ENCODE data around the gene DDX17.

Gene DDX17

DNA sequence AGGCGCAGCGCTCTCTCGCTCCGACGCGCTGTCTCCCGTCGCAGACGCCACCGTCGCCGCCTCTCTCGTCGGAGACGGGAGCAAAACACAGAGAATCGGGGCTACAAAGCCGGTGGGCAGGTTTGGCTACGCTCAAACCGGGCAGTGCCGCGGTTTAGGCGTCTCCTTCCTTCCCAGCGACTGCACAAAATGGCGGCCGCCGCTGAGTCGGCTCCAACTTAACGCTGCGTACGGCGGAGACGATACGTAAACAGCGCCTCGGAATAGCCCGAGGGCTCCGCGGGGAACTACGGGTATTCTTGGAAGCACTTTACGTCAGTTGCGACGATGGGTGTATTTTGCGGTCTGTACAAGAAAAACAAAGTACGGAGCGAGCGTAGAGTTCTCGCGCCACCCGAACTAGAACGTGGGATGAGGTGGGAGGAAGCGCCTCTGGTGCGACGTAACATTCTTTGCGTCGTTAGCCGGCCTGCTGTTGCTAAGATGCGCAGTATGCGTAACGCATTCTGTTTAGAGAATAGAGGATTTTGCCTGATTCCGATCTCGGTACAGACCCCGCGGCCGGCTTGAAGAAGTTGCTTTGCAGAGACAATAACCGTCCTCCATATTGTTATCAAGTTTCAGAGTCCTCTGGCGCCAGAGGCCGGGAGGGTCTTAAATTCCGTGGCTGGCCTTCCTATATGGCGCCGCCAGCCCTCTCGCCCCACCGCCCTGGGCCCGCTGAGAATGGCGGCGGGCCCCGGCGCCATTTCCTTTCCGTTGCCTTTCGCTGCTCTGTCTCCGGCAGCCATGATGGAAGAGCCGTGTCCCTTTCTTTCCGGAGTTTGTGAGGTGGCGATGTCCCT lies at the start of gene DDX17:
TSS of gene DDX17 (minus strand) at position 194 of the 845 bp plus-strand sequence.
- peak; percentile 97 to 99 for DNase-seq

DNA sequence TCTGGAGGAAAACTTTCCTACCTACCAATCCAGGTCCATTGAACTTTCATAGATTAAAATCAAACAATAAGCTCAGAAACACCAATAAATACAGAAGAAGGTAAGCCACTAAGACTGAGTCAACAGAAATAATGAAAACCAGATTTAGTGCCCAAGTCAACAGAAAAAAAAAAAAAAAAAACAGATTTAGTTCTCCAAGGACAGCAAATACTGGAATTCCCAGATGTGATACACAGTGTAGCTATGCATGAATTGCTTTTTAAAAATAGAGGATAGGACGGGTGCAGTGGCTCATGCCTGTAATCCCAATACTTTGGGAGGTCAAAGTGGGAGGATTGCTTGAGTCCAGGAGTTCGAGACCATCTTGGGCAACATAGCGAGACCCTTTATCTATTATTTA lies 48.2 kb upstream of the DDX17 start:
- no peak for DNase-seq

DNA sequence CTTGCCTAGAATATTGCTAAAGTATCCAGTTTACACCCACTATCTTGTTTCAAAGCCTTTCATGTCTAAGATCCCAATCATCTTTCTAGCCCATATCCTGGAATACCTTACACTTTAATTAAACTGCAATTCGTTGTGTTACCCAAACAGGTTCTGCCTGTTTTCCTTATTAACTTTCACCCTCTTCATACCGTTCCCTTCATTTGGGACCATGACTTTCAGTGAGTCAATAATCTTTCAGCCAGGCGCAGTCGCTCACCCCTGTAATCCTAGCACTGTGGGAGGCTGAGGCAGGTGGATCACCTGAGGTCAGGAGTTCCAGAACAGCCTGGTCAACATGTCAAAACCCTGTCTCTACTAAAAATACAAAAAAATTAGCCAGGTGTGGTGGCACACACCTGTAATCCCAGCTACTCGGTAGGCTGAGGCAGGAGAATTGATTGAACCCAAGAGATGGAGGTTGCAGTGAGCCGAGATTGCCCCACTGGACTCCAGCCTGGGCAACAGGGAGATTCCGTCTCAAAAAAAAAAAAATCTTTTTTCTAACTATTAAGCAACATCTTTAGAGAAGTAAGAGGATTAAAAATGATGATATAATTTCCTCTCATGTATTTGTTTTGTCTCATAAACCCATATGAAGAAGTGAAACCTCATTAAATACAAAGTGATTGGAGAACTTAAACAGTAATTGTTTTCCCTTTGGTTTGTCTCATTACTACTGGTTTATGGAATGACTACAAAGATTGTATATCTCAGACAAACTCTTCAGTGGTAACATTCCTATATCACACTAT lies 43.2 kb upstream of the DDX17 start:
- DNase-seq: no peak

DNA sequence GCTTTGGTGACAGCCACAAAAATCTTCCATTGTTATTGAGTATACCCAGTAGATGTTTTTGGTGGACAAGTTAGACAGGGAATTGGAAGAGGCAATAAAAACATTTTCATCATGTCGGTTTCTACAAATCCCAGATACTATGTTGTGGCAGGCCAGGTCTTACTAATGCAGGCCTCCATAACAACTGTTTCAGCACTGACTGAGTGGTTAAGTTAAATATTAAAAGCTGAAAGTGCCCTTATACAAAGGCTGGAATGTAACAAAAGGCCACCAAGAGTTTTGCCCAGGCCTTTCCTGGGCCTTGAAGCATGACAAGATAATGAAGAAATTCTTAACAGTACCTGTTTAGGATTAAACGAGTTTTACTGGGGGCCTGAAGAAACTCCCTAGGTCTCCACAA lies 34.6 kb upstream of the DDX17 start:
- no peak for DNase-seq

DNA sequence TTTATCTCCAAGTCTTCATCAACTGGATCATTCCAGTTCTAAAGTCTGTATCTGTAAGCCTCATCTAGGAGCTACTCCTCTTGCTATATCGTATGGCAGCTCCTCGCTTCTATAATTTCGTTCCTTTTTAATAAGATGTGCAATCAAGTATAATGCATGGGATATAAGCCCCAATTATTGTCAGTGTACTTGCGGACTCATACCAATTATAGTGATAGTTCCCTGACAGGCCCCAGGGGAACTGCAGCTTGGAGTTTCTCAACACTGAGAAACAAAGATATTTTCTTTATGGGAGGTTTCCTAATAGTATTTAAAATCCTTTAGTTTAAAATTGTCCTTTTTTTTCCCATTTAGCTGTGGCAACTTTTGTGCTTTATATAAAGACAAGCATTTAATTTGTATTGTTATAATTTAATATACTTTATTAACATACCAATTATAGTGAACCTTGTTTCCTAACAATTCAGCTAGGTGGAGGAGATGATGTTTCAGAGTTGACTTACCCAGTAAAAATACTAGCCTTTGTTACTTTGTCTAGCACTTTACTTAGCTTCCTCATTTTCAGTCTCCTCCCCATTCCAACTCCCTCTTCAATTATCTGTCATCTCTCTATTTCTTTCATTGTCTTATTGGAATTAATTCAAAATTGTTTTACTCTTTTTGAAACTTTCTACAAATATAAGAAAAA lies 25.3 kb upstream of the DDX17 start:
- peak in 1 of 2 donors; percentile 87 for DNase-seq

DNA sequence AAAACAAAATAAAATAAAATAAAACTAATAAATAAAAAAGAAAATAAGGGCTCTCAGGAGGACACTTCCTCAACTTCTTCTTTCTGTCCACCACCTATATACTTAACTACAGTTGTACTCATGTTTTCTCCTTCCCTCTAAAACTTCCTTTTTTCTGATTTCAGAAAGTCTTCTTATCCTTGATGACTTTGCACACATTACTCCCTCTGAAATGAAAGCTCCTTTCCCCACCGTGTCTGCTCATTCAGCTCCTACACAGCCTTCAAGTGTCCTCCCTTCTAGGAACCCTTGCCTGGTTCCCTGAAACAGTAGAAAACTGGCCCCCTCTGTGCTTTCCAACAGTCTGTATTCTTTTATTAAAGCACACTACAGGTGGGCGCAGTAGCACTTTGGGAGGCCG lies 18.3 kb upstream of the DDX17 start:
- DNase-seq: peak in 1 of 2 donors; percentile 68

DNA sequence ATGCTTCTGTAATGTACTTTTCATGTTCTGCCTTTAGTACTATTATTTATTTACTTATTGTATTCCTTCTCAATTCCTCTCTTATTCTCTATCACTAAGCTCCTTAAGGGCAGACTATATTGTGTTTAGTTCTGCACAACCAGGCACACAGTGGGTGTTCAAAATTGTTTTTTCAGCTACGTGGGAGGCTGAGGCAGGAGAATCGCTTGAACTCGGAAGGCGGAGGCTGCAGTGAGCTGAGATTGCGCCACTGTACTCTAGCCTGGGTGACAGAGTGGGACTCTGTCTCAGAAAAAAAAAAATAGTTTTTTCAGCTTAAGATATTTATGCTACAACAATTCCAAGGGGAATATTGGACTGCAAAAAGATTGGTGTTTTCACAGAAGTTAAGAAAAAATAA lies 17.4 kb upstream of the DDX17 start:
- DNase-seq: no peak

DNA sequence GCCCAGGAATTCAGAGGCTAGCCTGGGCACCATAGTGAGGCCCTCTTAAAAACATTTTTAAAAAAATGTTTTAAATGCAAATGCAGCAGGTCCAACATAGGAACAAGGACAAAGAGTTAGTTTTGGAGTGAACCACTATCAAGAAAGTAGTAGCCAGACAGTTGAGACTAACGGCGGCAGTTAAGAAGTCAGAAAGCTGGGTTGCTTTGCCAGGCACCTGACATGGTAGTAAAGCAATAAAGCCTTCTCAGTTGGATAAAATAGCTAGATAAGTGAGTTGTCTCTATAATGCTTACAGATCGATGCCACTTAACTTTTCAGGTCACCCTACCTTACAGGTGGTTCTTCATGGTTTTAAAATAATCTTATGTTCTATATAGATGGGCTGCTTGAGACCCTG lies 16.9 kb upstream of the DDX17 start:
- no peak for DNase-seq

DNA sequence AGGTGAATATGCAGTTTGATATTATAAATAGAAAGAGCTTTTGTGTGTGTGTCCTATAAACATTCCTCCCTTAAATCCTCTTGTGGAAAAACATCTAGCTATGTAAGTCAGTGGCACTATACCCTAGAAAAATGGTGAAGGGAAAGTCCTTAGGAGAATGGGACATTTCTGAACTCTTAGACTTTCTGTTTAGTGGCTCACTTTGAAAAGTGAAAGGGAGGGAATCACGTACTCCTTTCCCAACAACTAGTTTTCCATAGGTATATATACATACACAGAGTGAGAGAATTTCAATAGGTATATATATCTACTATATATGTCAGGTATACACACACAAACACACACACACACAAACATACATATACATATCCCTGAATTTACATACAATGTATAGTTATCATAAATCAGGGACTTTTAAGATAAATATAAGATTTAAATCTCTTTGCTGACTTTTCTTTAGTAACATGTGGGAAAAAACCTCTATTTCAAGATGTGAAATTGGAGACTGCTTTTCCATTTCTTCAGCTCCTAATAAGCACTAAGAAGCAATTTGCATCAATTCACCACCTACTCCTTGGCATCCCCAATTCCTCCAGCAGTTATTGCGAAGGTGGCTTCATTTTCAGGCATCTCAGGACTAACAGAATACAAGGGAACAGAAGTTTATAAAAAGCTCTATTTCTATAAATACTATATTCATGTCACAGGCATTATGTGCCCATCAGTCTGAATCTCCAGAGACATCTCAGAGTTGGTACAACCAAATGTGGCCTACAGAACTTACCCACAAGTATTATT lies 13.5 kb upstream of the DDX17 start:
- DNase-seq: no peak

DNA sequence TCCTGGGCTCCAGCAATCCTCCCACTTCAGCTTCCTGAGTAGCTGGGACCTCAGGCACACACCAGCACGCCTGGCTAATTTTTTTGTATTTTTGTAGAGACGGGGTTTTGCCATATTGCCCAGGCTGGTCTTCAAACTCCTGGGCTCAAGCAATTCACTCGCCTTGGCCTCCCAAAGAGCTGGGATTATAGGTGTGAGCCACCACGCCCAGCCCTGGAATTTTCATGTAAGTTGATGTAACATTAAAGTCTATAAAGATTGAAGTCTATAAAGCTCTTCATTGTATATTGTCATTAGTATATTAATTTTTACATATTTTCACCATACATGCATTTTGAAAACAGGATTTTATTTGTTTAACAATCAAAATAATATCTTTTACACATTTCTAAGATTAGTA lies 12.5 kb upstream of the DDX17 start:
- no peak for DNase-seq

DNA sequence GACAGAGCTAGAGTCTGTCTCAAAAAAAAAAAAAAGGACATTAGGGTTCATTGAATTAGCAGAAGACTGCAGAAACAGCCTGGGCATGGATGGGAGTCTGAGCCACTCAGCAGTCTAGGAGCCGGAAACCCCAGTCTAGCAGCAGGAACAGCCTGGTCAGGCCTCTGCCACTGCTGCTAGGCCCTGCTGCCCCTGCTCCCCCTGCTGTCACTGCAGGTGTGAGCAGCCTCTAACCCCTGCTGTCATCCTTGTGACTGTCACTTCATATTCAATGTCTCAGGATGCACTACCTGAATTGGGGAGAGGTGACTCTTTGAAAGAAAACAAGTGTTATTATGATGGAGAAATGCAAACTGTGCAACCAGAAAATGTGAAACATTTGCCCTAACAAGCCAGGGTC lies 7.0 kb upstream of the DDX17 start:
- peak in 1 of 2 donors; percentile 69 for DNase-seq

DNA sequence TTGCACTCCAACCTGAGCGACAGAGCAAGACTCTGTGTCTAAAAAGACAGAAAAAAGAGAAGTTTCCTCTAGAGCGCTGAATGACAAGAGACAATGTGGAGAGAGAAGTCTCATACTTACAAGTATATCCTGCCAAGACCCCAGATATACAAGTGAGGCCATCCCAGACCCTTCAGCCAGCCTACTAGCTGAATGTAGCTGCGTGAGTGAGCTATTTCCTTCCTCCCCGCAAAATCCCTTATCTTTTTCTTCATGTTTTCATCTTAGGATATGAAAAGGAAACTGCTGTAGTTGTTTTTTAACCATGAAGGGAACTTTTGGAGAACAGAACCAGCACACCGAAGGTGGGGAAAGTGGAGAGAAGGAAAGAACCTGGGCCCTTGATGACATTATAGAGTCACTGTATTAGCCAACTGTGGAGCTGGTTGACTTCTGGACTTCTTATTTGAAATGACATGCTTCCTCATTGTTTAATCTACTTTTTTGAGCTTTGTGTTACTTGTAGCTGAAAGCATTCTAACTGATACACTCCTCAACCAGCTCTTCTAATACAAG lies 4.4 kb upstream of the DDX17 start:
- peak in 1 of 2 donors; percentile 69 for DNase-seq

DNA sequence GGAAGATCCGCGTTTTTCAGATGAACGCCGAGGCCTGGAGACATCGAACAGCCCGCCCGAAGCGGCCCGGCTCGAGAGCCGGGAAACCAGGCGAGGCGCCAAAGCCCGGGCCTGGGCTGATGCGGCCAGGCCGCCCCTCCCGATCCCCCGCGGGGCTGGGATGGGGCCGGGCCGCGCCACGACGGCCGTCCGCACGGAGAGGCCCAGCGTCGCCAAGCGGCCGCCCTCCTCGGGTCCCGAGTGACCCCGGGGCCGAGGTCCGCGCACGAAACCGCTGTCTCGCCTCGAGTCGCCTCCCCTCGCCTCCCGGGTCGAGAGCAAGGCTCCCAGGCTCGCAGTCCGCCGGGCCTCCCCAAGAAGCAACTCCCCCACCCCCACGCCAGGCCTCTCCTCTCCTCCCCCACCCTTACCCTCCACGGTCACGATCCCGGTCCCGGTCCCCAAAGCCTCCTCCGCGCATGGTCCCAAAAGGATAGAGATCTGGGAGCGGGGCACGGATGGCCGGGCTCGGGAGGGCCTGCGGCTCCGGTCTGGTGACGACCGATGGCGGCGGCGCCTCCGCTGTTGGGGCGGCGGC lies 482 bp downstream of the DDX17 start:
- peak in 1 of 2 donors; percentile 96 for DNase-seq

DNA sequence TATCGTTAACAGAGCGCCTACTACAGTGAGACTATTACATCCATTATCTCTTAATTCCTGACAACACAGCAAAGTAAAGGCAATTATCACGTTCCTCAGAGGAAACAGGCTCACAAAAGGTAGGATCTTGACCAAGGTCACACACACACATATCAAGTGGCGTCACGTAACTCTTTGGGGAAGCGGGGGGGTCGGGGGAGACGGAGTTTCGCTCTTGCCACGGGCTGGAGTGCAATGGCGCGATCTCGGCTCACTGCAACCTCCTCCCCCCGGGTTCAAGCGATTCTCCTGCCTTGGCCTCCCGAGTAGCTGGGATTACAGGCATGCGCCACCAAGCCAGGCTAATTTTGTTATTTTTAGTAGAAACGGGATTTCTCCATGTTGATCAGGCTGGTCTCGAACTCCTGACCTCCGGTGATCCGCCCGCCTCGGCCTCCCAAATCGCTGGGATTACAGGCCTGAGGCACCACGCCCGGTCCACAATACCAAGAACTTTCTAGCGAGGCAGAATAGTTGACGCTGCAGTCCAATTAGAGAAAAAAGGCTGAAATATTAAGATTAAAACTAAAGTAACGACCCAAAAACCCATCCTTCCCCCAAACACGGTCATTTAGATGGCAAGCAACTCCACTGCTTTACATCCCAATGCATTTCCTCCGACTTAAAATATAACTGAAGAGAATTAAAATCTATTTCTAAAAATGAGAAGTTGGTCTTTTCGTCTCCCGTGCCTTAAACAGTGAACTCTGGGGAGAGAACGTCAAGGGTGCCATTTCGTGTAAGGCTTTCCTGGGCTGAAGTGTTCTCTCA lies 1.2 kb downstream of the DDX17 start:
- DNase-seq: peak; percentile 12 to 35

DNA sequence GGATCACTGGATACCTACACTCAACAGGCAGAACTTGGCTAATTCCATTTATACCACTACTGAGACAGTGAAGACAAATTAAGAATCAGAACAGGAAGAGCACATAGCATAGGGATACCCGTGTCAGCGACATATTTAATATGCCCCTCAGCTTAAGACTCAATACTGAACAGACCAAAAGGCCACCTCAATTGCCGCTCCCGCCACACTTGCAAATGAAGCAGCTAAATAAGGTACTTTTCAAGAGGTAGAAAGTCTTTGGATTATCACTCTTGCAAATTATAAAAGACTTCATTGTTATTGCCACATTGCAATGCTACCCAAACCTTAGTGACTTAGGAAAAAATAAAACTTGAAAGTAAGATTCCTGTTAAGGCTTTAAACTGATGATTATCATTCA lies 3.1 kb downstream of the DDX17 start:
- no peak for DNase-seq

DNA sequence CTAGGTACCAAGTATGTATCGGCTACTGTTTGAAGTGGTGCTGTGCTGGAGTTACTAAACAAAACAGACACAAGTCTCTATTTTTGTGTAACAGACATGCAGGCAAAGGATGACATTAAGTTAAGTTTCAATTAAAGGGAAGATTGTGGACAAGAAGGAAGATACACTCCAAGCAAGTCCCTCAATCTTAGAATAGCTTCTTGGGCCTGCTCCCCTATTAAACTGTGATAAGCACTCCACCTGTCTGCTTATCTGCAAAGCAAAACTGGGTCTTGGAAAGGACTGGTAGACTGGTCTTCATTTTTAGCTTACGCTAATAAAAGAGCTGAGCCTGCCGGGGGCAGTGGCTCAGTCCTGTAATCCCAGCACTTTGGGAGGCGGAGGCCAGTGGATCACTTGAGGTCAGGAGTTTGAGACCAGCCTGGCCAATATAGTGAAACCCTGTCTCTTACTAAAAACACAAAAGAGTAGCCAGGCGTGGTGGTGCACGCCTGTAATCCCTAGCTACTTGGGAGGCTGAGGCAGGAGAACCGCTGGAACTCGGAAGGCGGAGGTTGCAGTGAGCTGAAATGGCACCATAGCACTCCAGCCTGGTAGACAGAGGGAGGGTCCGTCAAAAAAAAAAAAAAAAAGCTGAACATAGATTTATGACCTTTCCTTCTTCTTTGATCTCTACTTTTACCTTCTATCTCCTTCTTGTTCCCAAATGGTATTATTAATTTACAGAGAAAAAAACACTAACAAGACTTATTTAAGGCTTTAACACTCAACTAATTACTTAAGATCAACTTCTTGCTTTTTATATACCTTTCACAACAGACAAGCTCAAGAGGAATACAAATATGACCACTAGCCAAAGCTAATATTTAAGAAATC lies 4.1 kb downstream of the DDX17 start:
- DNase-seq: no peak

DNA sequence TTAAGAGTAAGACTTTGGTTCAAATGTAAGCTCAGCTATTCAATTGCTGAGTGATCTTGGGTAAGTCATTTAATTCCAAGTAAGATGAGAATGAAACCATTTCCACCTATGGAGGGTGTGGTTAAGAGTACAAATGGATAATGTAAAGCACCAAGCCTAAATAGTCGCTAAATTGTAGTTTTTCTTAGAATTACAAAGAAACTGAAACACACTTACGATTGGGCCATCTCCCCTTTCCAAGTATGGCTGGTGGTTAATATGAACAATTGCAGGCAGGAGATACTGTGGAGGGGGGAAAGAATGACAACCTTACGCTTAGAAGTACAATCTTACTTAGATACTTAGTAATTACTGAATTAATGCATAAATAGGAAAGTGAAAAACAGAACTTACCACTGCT lies 8.2 kb downstream of the DDX17 start:
- DNase-seq: no peak

DNA sequence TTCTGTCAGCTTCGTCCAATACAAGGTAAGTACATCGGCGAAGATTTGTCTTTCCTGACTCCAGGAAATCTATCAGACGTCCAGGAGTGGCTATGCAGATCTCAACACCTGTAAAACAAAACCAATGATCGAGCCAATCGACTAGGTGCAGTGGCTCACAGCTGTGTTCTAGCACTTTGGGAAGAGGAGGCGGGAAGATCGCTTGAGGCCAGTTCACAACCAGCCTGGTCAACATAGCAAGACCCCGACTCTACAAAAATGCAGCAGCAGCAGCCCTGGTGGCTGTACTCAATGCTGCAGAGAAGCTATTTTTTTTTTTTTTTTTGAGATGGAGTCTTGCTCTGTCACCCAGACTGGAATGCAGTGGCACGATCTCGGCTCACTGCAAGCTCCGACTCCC lies 11.2 kb downstream of the DDX17 start:
- DNase-seq: no peak

DNA sequence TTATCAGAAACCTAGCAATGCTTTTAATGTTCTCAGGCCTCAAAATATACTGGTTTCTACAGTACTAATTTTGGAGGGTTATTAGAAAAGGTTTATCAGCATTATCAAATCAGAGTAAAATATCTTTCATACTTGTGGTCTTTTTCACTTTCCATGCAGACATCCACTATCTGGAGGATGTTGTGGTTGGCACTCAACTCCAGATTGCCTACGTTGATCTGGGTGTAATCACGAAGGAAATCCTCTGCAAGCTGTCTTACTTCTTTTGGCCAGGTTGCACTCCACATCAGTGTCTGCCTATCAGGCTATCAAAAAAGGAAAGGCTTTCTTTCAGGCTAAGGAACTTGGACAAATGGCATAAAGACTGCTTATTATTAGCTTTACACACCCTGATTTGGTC lies 11.6 kb downstream of the DDX17 start:
- no peak for DNase-seq

DNA sequence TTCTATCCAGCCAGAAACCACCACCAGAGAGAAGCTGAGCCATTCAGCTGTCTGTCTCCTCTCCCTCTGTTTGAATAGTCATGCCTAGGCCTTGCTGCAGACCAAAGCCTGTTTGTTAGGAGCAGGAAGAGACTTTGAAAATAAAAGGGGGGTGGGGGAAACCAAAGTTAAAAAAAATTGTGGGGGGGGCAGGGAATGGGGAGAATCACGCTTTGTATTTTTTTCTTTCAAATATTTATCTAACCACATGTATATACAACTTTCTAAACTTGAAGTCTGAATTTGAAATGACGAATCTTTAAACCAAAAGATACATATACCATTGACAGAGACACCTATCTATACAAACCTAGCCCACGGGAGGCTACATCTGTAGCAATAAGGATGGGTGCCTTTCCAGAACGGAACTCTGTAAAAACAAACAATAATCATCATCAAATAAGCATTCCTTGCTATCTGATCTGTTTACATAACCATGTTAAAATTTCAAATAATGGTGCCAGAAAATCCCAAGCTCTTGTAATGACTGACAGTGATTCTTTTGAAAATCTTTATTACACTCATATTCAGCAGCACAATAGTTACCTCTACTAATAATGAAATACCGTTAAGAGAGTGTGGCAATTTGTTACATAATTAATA lies 14.3 kb downstream of the DDX17 start:
- DNase-seq: no peak
